Mesenteric fat pad (tissue), 1 donor: Measurements from ENCODE around the gene CD96. TPM values are rescaled to one million over a fixed set of nuclear protein-coding genes. Genes with fewer than 3 reads are reported as not detected.
"Not testable (repeated sequence)": the region's sequence is repeated elsewhere in the genome, so short reads cannot be mapped to it uniquely, and the experiment has no call there.

Experiments
- DNase-seq: peaks from one replicate; pipeline ENCODE4 v3.0.0-alpha.2; 2020; ENCODE audit warnings: low spot score
- total RNA-seq: library from RNA; stranded (reverse); fragmentation: NEBNext Ultra II Directional; extraction: Animal tissue kit (Norgen Biotek cat#: 25700); gene quantifications from one replicate; pipeline ENCODE4 v1.2.1, GENCODE V29; 2021
- donor health status: DM: yes; HTN: yes; CAD: no.

The CD96 gene
- total RNA-seq, 1 donor from 2014 or later, result 6.9 TPM

- DNase-seq, result no peak
Measured at GRCh38 chr3:111669926-111670630, 128.1 kb downstream of the CD96 start.

GRCh38 chr3:111672461-111672860 lies 130.5 kb downstream of the CD96 start:
- DNase-seq, result not testable (repeated sequence)

GRCh38 chr3:111675846-111676210 lies 133.8 kb downstream of the CD96 start:
- DNase-seq, result no peak

- no peak for DNase-seq
Measured at GRCh38 chr3:111676211-111677006, 134.4 kb downstream of the CD96 start.

GRCh38 chr3:111677007-111677392 lies 135.0 kb downstream of the CD96 start:
- no peak for DNase-seq

GRCh38 chr3:111681661-111682426 lies 139.8 kb downstream of the CD96 start:
- no peak for DNase-seq

- DNase-seq, result no peak
Measured at GRCh38 chr3:111684640-111685039, 142.6 kb downstream of the CD96 start.

GRCh38 chr3:111688190-111688800 lies 146.3 kb downstream of the CD96 start:
- no peak for DNase-seq

- DNase-seq, result no peak
Measured at GRCh38 chr3:111690242-111690641, 148.2 kb downstream of the CD96 start.

- DNase-seq, result no peak
Measured at GRCh38 chr3:111691293-111691909, 149.4 kb downstream of the CD96 start.

- DNase-seq, result no peak
Measured at GRCh38 chr3:111692593-111693552, 150.9 kb downstream of the CD96 start.

GRCh38 chr3:111694471-111694870 lies 152.5 kb downstream of the CD96 start:
- DNase-seq, result no peak

GRCh38 chr3:111695636-111696117 lies 153.7 kb downstream of the CD96 start:
- DNase-seq, result no peak

GRCh38 chr3:111700054-111700453 lies 158.1 kb downstream of the CD96 start:
- no peak for DNase-seq

GRCh38 chr3:111701292-111701906 lies 159.4 kb downstream of the CD96 start:
- no peak for DNase-seq
